Measurements from ENCODE around the gene MINK1. TPM values are rescaled to one million over a fixed set of nuclear protein-coding genes. Genes with fewer than 3 reads are reported as not detected.
"Not testable (repeated sequence)": the region's sequence is repeated elsewhere in the genome, so short reads cannot be mapped to it uniquely, and the experiment has no call there.

The MINK1 gene
- total RNA-seq, 4 donors from 2014 or later, result 128 to 406 (median 181) TPM

DNA sequence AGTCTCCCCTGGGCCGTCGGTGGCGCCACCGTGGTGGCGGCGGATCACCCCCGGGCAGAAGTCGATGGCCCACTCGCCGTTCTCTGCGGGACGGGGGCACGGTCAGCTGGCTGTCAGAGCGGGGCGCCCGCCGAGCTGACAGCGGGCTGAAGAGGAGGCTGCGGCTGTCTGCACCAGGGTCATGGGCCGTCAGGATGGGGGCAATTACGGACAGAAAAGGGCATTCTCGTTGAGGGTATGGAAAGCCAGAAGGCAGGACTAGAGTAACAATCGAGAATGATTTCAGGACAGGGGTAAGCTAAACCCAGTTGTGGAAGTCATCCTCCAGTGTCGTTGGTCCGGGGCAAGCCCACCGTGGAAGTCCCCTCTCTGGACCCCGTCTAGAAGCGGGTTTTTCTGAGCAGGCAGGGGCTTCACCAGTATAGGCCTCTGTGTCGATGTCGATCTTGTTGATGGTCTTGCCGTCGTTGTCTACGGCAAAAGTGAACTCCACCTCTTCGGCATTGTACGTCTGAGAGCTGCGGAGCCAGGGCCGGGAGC, 68.0 kb downstream of the MINK1 start:
- 70% methylated on average over 34 of the region's 37 CpGs; no CpG with 5 or more reads in 1 of the 2 donors for WGBS, 2 donors (ENCODE audit: low coverage in 1 of 2)
- Histone ChIP-seq H3K9me3 (no peaks in the 10 kb centered on the region), H3K4me1 (peaks cover 0 to 39% (median 24%) of the 10 kb centered on the region in 4 donors), H3K36me3 (peaks cover 0 to 5% (median 0%) of the 10 kb centered on the region in 4 donors), H3K27me3 (peaks cover 15% of the 10 kb centered on the region), H3K27ac (no peak overlapping the region), H3K4me3 (peak overlapping the region in 2 of 4 donors; percentile 37 to 55)
- intact Hi-C loops (cut with DNase I; ENCODE audit: low total_unique reads), result no loop called here
- in situ Hi-C loops (cut with MboI; ENCODE audit: low pct_ligation_motif_present in 1 of 4, low pct_unique_long_range_greater_than_20kb in 1 of 4, low sequenced_read_pairs in 3 of 4), result loop anchor here in 2 of 4 donors (25.0 kb wide), 1 partner anchor 161 kb away; no protein-coding TSS in a partner anchor
- no peak for DNase-seq
- TF ChIP-seq, protein P1, sequence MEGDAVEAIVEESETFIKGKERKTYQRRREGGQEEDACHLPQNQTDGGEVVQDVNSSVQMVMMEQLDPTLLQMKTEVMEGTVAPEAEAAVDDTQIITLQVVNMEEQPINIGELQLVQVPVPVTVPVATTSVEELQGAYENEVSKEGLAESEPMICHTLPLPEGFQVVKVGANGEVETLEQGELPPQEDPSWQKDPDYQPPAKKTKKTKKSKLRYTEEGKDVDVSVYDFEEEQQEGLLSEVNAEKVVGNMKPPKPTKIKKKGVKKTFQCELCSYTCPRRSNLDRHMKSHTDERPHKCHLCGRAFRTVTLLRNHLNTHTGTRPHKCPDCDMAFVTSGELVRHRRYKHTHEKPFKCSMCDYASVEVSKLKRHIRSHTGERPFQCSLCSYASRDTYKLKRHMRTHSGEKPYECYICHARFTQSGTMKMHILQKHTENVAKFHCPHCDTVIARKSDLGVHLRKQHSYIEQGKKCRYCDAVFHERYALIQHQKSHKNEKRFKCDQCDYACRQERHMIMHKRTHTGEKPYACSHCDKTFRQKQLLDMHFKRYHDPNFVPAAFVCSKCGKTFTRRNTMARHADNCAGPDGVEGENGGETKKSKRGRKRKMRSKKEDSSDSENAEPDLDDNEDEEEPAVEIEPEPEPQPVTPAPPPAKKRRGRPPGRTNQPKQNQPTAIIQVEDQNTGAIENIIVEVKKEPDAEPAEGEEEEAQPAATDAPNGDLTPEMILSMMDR (IDR thresholded peaks at IDR 0.05), result no peak
- TF ChIP-seq EP300 (IDR thresholded peaks at IDR 0.05; ENCODE audit: low read depth) (no peak), POLR2AphosphoS5 (IDR thresholded peaks at IDR 0.05) (no peak), POLR2A (IDR thresholded peaks at IDR 0.05) (no peak)

DNA sequence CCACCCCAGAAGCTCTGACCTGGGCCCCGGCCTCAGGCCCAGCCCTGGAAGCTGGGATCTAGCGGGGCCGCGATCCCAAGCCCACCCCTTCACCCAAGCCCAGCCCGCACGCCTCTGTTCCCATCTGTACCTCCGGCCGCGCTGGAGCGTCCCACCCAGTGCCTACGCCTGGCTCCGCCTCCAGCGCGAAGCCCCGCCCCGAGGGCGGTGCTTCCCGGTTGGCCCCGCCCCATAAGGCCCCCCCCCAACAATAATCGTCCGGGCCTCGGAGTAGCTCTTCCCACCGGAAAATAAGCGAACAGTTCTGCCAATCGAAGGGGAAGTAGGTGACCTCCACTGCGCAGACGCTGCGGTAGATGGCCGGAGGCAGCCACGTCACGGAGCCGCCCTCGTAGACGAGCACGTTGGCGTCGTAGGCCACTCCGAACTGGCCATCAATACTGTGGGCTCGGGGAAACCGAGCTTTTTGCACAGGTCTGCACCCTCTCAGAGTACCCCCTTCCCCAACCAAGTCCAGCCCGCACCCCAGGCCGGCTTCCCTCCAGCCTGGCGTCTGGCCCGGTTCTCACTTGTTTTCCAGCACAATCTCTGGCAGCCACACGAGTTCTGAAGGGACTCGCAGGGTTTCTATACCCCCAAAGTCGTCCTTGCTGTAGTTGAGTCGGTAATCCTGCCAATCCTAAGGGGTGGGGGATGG, 68.7 kb downstream of the MINK1 start:
- DNase-seq, result no peak
- Histone ChIP-seq H3K4me3 (no peak overlapping the region), H3K36me3 (peaks cover 0 to 2% (median 0%) of the 10 kb centered on the region in 4 donors), H3K27ac (no peak overlapping the region), H3K9me3 (no peaks in the 10 kb centered on the region), H3K4me1 (peaks cover 0 to 39% (median 24%) of the 10 kb centered on the region in 4 donors), H3K27me3 (peaks cover 15% of the 10 kb centered on the region)
- 74% methylated on average over 48 of the region's 48 CpGs; no CpG with 5 or more reads in 1 of the 2 donors for WGBS, 2 donors (ENCODE audit: low coverage in 1 of 2)
- in situ Hi-C loops (cut with MboI; ENCODE audit: low pct_ligation_motif_present in 1 of 4, low pct_unique_long_range_greater_than_20kb in 1 of 4, low sequenced_read_pairs in 3 of 4), result loop anchor here in 2 of 4 donors (25.0 kb wide), 1 partner anchor 161 kb away; no protein-coding TSS in a partner anchor
- intact Hi-C loops (cut with DNase I; ENCODE audit: low total_unique reads), result no loop called here
- no peak for TF ChIP-seq EP300 (IDR thresholded peaks at IDR 0.05; ENCODE audit: low read depth)
- no peak for TF ChIP-seq POLR2A (IDR thresholded peaks at IDR 0.05)
- TF ChIP-seq, protein P1 (IDR thresholded peaks at IDR 0.05), result no peak
- no peak for TF ChIP-seq POLR2AphosphoS5 (IDR thresholded peaks at IDR 0.05)

DNA sequence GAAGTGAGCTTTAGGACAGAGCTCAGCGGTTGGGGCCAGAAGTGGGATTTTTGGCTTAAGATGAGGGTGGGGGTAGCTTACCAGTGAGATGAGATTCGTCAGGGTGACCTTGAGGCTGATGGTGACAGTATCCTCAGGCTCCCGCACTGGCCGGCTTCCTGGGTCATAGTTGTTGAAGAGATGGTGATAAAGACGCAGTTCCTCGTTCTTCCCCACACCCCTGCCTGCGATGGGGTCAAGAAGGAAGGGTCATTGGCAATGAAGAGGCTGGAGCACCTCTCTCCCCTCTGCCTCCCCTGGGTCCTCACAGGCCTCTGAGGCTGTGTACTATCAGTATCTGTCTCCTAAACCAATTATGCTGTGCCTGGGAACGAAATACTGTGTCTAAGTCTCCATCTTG, 69.4 kb downstream of the MINK1 start:
- no peak overlapping the region for H3K4me3 ChIP-seq
- WGBS, 2 donors (ENCODE audit: low coverage in 1 of 2), result 68 to 89% methylated on average over 3 to 8 of the region's 8 CpGs
- in situ Hi-C loops (cut with MboI; ENCODE audit: low pct_ligation_motif_present in 1 of 4, low pct_unique_long_range_greater_than_20kb in 1 of 4, low sequenced_read_pairs in 3 of 4) (loop anchor here in 2 of 4 donors (25.0 kb wide), 1 partner anchor 160 kb away; no protein-coding TSS in a partner anchor), intact Hi-C loops (cut with DNase I; ENCODE audit: low total_unique reads) (no loop called here)
- H3K27ac ChIP-seq, result peak overlapping the region in 1 of 4 donors; percentile 43
- peaks cover 0 to 39% (median 24%) of the 10 kb centered on the region in 4 donors for H3K4me1 ChIP-seq
- no peak for DNase-seq
- H3K27me3 ChIP-seq, result peaks cover 15% of the 10 kb centered on the region
- H3K9me3 ChIP-seq, result no peaks in the 10 kb centered on the region
- no peaks in the 10 kb centered on the region for H3K36me3 ChIP-seq
- TF ChIP-seq, protein P1 (IDR thresholded peaks at IDR 0.05), result no peak
- TF ChIP-seq POLR2A (IDR thresholded peaks at IDR 0.05), result no peak
- no peak for TF ChIP-seq EP300 (IDR thresholded peaks at IDR 0.05; ENCODE audit: low read depth)
- no peak for TF ChIP-seq POLR2AphosphoS5 (IDR thresholded peaks at IDR 0.05)

DNA sequence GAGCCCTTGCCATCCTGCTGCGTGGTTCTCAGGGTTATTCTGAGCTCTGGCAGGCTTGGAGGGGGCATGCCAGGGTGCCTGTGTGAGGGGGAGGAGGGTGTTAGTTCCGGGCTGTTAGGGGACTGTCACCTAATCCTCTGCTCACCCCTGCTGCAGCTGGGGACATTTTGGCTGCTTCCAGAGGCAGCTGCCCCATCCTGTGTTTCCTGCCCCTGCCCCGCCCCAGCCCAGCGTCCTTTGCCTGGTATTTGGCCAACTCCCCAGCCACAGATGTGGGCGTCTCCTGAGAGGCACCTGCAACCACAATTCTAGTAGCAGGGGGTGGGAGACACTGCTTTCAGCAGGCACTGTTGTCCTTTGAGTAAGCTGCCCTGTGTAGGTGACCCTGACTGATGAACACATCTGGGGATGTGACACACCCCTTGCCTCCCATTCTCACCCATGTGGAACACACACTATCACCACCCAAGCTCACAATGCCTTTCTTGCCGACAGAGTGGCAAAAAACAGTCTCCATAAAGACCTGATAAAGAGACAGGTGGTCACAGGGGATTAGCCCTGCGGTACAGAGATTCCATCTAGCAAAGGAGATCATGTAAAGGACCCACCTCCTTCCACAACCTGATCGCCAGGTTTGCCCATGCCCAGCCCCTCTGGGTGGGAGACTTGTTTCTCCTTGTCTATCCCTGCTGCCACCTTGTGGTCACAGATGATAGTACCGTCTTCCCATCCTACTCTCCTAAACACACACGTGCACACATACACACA, 70.1 kb downstream of the MINK1 start, which contains the start of gene CHRNE:
CHRNE (minus strand) TSS at position 48 of the 768 bp plus-strand sequence; CDS start at position 13, 35 bp downstream.
- no peak within 1 kb of the TSS for H3K4me3 ChIP-seq
- H3K4me1 ChIP-seq, result peaks cover 0 to 39% (median 24%) of the 10 kb centered on the region in 4 donors
- intact Hi-C loops (cut with DNase I; ENCODE audit: low total_unique reads) (no loop called here), in situ Hi-C loops (cut with MboI; ENCODE audit: low pct_ligation_motif_present in 1 of 4, low pct_unique_long_range_greater_than_20kb in 1 of 4, low sequenced_read_pairs in 3 of 4) (loop anchor here in 2 of 4 donors (25.0 kb wide), 1 partner anchor 159 kb away; no protein-coding TSS in a partner anchor)
- peak within 1 kb of the TSS in 2 of 4 donors; percentile 43 to 50 for H3K27ac ChIP-seq
- 8 to 9% methylated on average over 4 to 10 of the region's 10 CpGs for WGBS, 2 donors (ENCODE audit: low coverage in 1 of 2)
- H3K27me3 ChIP-seq, result peaks cover 15% of the 10 kb centered on the region
- DNase-seq, result peak; percentile 90
- TF ChIP-seq, protein P1 (IDR thresholded peaks at IDR 0.05), result peak; percentile 77 to 88 (median 82)
- no peak for TF ChIP-seq POLR2AphosphoS5 (IDR thresholded peaks at IDR 0.05)
- H3K36me3 ChIP-seq, result no peaks in the 10 kb centered on the region
- H3K9me3 ChIP-seq, result no peaks in the 10 kb centered on the region

DNA sequence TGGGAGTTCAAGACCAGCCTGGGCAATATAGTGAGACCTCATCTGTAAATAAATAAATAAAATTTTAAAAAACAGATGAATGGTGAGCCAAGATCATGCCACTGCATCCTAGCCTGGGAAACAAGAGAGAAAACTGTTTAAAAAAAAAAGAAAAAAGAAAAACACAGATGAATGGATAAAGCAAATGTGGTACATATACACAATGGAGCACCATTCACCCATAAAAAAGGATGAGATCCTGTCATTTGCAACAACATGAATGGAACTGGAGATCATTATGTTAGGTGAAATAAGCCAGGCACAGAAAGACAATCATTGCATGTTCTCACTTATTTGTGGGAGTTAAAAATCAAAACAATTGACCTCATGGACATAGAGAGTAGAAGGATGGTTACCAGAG, 73.5 kb downstream of the MINK1 start:
- not testable (repeated sequence) for DNase-seq, H3K27me3 ChIP-seq, H3K9me3 ChIP-seq, H3K27ac ChIP-seq, H3K36me3 ChIP-seq, H3K4me3 ChIP-seq
- H3K4me1 ChIP-seq, result peaks cover 3 to 19% (median 9%) of the 10 kb centered on the region in 4 donors
- in situ Hi-C loops (cut with MboI; ENCODE audit: low pct_ligation_motif_present in 1 of 4, low pct_unique_long_range_greater_than_20kb in 1 of 4, low sequenced_read_pairs in 3 of 4) (loop anchor here in 2 of 4 donors (25.0 kb wide), 1 partner anchor 156 kb away; no protein-coding TSS in a partner anchor), intact Hi-C loops (cut with DNase I; ENCODE audit: low total_unique reads) (loop anchor here (5.0 kb wide), 1 partner anchor 156 kb away; no protein-coding TSS in a partner anchor)

Data from transverse colon (tissue), 4 donors.